Astrocyte of the cerebellum (primary cell): Measurements from ENCODE around the gene SLC22A12.

ENCODE experiments used
- DNase-seq: peaks from one replicate; pipeline ENCODE4 v3.0.0-alpha.2; 2011; ENCODE audit warnings: low read depth
- H3K4me3 ChIP-seq: 2 replicates; pipeline ENCODE4 v1.5.1; 2011; ENCODE audit warnings: mild to moderate bottlenecking, low read depth, low read length, moderate library complexity
- CTCF ChIP-seq: IDR thresholded peaks from 2 replicates; pipeline ENCODE4 v1.5.1; 2012; ENCODE audit warnings: low read length, low read depth, moderate library complexity, mild to moderate bottlenecking; ENCODE audit errors: missing control alignments
- in situ Hi-C: cut with HindIII; loops from 2 replicates; pipeline ENCODE4 v1.10.0; 2017; ENCODE audit warnings: low sequenced_read_pairs

Gene SLC22A12

GRCh38 chr11:64628596-64628995 is 37.6 kb downstream of the SLC22A12 start:
- no peak for TF ChIP-seq CTCF
- in situ Hi-C loops = loop anchor here (25.0 kb wide), 1 partner anchor 416 kb away; the partner anchor contains the start of gene FERMT3
- no peak overlapping the region for H3K4me3 ChIP-seq
- DNase-seq = no peak

- in situ Hi-C loops = loop anchor here (25.0 kb wide), 1 partner anchor 417 kb away; the partner anchor contains the start of gene FERMT3
- no peak overlapping the region for H3K4me3 ChIP-seq
- no peak for DNase-seq
- no peak for TF ChIP-seq CTCF
Observed at GRCh38 chr11:64629103-64629502, 38.1 kb downstream of the SLC22A12 start.

- in situ Hi-C loops = loop anchor here (25.0 kb wide), 1 partner anchor 418 kb away; the partner anchor contains the start of gene FERMT3
- TF ChIP-seq CTCF = no peak
- no peak overlapping the region for H3K4me3 ChIP-seq
- no peak for DNase-seq
Observed at GRCh38 chr11:64629796-64630562, 39.0 kb downstream of the SLC22A12 start.

- no peak for DNase-seq
- no peak for TF ChIP-seq CTCF
- in situ Hi-C loops = loop anchor here (25.0 kb wide), 1 partner anchor 419 kb away; the partner anchor contains the start of gene FERMT3
- H3K4me3 ChIP-seq = no peak overlapping the region
Observed at GRCh38 chr11:64631675-64632074, 40.7 kb downstream of the SLC22A12 start.

- no peak for DNase-seq
- no peak for TF ChIP-seq CTCF
- no peak overlapping the region for H3K4me3 ChIP-seq
- in situ Hi-C loops = loop anchor here (25.0 kb wide), 1 partner anchor 420 kb away; the partner anchor contains the start of gene FERMT3
Observed at GRCh38 chr11:64632237-64632636, 41.2 kb downstream of the SLC22A12 start.

GRCh38 chr11:64632654-64633053 is 41.6 kb downstream of the SLC22A12 start:
- no peak for DNase-seq
- TF ChIP-seq CTCF = no peak
- in situ Hi-C loops = loop anchor here (25.0 kb wide), 1 partner anchor 420 kb away; the partner anchor contains the start of gene FERMT3
- H3K4me3 ChIP-seq = no peak overlapping the region
